Uterus (tissue), 4 donors: ENCODE data around the gene DUSP9. TPM values are rescaled to one million over a fixed set of nuclear protein-coding genes. Genes with fewer than 3 reads are reported as not detected.

Experiments used
- DNase-seq, 2 donors: peaks; one replicate each; pipeline ENCODE4 v3.0.0-alpha.2; 2019 to 2020
- H3K27ac ChIP-seq, 2 donors: fragments of 200-600 bp; sonication (generic); 1 replicate in 1 of 2; 2 replicates in 1 of 2; pipeline ENCODE4 v1.5.1; 2016 to 2018
- H3K27me3 ChIP-seq, 2 donors: fragments of 200-600 bp; sonication (generic); one replicate each; pipeline ENCODE4 v1.5.1; 2018 to 2019; ENCODE audit warnings: control low read depth in 1 of 2
- H3K36me3 ChIP-seq, 2 donors: fragments of 200-600 bp; sonication (generic); one replicate each; pipeline ENCODE4 v1.5.1; 2019; ENCODE audit warnings: control low read depth in 1 of 2
- H3K4me1 ChIP-seq, 2 donors: fragments of 200-600 bp; sonication (generic); one replicate each; pipeline ENCODE4 v1.5.1; 2018 to 2019; ENCODE audit warnings: control low read depth in 1 of 2
- H3K4me3 ChIP-seq, 2 donors: fragments of 200-600 bp; sonication (generic); 1 replicate in 1 of 2; 2 replicates in 1 of 2; pipeline ENCODE4 v1.5.1; 2018 to 2019; ENCODE audit warnings: mild to moderate bottlenecking in 1 of 2
- H3K9me3 ChIP-seq, 2 donors: fragments of 200-600 bp; sonication (generic); one replicate each; pipeline ENCODE4 v1.5.1; 2019; ENCODE audit warnings: control low read depth in 1 of 2
- POLR2A ChIP-seq, 2 donors: fragments of 450-650 bp; IDR thresholded peaks; one replicate each; pipeline ENCODE4 v1.6.1; 2016; ENCODE audit warnings: antibody characterized with exemption in 2 of 2, mild to moderate bottlenecking in 1 of 2, moderate library complexity in 1 of 2
- intact Hi-C: fragments of 100-400 bp; cut with DNase I; formaldehyde crosslinking; loops from one replicate; pipeline ENCODE4 v1.15.1; 2023; ENCODE audit warnings: low total_unique reads
- total RNA-seq, 4 donors: library from RNA; depleted of rRNA in 3 of 4; stranded (reverse); fragments of >200 nt in 3 of 4; gene quantifications; one replicate each; pipeline versions ENCODE4 v1.1.0 to v1.2.4, GENCODE V29; 2014 to 2023
- TF ChIP-seq, protein P1 (sequence below), 4 experiments: fragments of 200-600 bp in 2 of 4; fragments of 450-650 bp in 2 of 4; sonication (generic) in 2 of 4; IDR thresholded peaks; one replicate each; pipeline ENCODE4 v1.5.1; 2016 to 2019; ENCODE audit warnings: antibody characterized with exemption in 4 of 4, mild to moderate bottlenecking in 2 of 4, moderate library complexity in 1 of 4
- donor health status: DM: yes; HTN: yes; CAD: no.

The DUSP9 gene
- total RNA-seq, 4 donors from 2014 or later: 0.21 TPM; not detected in 3

DNA sequence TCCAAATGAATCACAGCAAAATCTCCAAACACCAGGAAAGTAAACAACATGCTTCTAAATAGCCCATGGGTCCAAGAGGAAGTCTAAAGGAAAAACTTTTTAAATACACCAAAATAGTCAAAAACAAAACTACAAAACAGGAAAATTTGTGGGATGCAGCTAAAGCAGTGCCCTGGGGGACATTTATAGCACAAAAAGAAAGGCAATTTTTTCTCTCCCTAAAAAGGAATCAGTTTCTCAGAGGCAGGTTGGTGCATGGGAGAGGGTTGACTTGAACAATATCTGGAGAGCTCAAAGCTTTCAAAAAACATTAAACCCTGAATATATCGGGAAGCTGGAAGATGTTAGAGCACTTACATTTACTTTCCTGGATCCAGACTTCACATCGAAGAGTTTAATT is 15.7 kb upstream of the DUSP9 start:
- H3K27me3 ChIP-seq: no peaks in the 10 kb centered on the region

DNA sequence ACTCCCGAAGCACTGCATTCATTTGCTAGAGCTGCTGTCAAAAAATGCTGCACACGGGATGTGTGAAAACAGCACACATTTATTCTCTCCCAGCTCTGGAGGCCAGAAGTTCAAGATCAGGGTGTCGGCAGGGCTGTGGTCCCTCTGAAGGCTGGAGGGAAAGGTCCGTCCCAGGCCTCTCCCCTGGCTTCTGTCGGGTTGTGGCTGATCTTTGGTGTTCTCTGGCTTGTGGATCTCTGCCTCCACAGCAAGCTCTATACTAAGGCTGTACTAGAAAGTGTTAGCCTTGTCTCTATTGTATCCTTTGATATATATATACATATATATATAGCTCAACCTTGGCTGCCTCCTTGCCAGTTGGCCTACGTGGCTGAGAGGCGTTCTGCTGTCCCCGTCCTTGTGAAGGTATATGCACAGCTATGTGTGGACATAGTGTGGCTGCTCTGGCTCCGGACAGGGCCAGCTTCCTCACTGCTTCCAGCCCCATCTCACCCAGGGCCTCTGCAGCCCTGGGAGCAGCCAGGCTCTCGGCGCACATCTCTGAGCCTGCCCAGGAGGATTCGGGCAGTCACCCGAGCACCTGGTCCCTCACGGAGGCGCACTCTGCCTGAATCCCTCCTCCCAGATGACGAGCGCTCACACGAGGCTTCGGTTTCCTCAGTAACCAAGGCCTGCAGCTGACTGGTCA is 15.0 kb upstream of the DUSP9 start:
- no peak overlapping the region for H3K27ac ChIP-seq
- peak in 1 of 2 donors; percentile 7 for DNase-seq
- no peaks in the 10 kb centered on the region for H3K4me1 ChIP-seq
- intact Hi-C loops: no loop called here
- no peak overlapping the region for H3K4me3 ChIP-seq
- H3K27me3 ChIP-seq: no peaks in the 10 kb centered on the region
- no peaks in the 10 kb centered on the region for H3K36me3 ChIP-seq
- TF ChIP-seq POLR2A (IDR thresholded peaks at IDR 0.05): no peak
- TF ChIP-seq, protein P1, sequence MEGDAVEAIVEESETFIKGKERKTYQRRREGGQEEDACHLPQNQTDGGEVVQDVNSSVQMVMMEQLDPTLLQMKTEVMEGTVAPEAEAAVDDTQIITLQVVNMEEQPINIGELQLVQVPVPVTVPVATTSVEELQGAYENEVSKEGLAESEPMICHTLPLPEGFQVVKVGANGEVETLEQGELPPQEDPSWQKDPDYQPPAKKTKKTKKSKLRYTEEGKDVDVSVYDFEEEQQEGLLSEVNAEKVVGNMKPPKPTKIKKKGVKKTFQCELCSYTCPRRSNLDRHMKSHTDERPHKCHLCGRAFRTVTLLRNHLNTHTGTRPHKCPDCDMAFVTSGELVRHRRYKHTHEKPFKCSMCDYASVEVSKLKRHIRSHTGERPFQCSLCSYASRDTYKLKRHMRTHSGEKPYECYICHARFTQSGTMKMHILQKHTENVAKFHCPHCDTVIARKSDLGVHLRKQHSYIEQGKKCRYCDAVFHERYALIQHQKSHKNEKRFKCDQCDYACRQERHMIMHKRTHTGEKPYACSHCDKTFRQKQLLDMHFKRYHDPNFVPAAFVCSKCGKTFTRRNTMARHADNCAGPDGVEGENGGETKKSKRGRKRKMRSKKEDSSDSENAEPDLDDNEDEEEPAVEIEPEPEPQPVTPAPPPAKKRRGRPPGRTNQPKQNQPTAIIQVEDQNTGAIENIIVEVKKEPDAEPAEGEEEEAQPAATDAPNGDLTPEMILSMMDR (IDR thresholded peaks at IDR 0.05): no peak
- H3K9me3 ChIP-seq: no peaks in the 10 kb centered on the region

More for the DNA sequence above, 15.7 kb upstream of the DUSP9 start:
- H3K36me3 ChIP-seq: no peaks in the 10 kb centered on the region
- intact Hi-C loops: no loop called here
- H3K4me3 ChIP-seq: no peak overlapping the region
- TF ChIP-seq, protein P1 (IDR thresholded peaks at IDR 0.05): no peak
- TF ChIP-seq POLR2A (IDR thresholded peaks at IDR 0.05): no peak
- H3K4me1 ChIP-seq: no peaks in the 10 kb centered on the region
- no peaks in the 10 kb centered on the region for H3K9me3 ChIP-seq
- H3K27ac ChIP-seq: no peak overlapping the region
- no peak for DNase-seq

DNA sequence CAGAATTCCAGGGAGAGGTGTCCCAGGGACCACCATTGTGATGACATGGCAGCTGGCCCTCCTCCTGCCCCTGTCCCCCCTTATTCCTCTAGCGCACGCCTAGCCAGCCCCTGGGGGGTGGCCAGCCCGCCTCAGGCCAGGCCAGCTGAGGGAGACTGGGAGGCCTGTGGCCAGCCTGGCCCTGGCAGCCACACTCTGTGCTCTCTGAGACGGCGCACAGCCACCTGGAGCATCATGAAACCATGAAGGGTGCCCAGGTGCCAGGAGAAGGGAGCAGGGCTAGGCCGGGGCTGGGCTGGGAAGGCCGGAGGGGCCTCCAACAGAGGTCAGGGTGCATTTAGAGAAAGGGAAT is 14.4 kb upstream of the DUSP9 start:
- DNase-seq: no peak
- no peaks in the 10 kb centered on the region for H3K36me3 ChIP-seq
- intact Hi-C loops: no loop called here
- H3K9me3 ChIP-seq: no peaks in the 10 kb centered on the region
- H3K4me1 ChIP-seq: no peaks in the 10 kb centered on the region
- TF ChIP-seq POLR2A (IDR thresholded peaks at IDR 0.05): no peak
- TF ChIP-seq, protein P1 (IDR thresholded peaks at IDR 0.05): no peak
- no peak overlapping the region for H3K4me3 ChIP-seq
- no peak overlapping the region for H3K27ac ChIP-seq
- H3K27me3 ChIP-seq: no peaks in the 10 kb centered on the region

DNA sequence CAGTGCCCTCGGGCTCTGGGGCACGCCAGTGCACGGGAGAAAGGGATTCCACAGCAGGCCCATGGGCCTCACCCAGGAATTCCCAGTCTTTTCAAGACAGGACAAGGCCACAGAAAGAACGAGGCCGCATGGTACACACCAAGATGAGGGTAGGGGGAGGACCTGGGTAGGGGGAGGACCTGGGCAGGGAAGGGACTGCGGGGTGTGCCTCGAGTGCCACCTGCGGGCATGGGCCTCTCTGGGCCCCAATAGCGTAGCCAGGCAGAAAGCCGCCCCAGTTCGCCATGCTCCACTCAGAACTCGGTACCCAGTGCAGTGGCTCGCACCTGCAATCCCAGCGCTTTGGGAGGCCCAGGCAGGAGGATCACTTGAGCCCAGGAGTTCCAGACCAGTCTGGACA is 14.0 kb upstream of the DUSP9 start:
- Histone ChIP-seq H3K4me1 (no peaks in the 10 kb centered on the region), H3K4me3 (no peak overlapping the region), H3K27ac (no peak overlapping the region), H3K9me3 (no peaks in the 10 kb centered on the region), H3K27me3 (no peaks in the 10 kb centered on the region), H3K36me3 (no peaks in the 10 kb centered on the region)
- TF ChIP-seq, protein P1 (IDR thresholded peaks at IDR 0.05): no peak
- no peak for TF ChIP-seq POLR2A (IDR thresholded peaks at IDR 0.05)
- peak in 1 of 2 donors; percentile 3 for DNase-seq
- intact Hi-C loops: no loop called here

DNA sequence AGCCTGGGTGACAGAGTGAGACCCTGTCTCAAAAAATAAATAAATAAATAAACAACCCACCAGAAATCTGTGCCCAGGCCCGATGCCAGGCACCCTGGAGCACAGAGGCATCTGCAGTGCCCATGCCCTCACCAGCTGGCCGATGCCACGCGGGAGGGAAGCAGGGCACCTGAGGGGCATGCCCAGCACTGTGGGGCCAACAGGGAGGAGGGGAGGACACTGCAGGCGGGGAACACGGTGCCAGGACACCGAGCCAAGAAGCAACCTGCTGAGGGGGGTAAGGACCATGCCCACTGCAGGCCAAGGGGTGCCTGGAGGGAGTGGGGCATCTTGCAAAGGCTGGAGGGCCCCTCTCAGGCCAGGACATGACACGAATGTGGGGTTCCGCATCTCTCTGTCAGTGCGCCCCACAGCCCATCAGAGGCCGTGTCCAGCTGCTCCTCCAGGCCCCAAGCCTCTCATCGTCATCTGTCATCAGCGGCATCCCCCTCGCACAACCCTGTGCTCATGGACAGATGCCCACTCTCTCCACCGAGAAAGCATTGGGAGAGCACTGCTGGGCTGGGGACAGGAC is 13.3 kb upstream of the DUSP9 start:
- H3K4me1 ChIP-seq: no peaks in the 10 kb centered on the region
- no peaks in the 10 kb centered on the region for H3K27me3 ChIP-seq
- no peak overlapping the region for H3K4me3 ChIP-seq
- H3K9me3 ChIP-seq: no peaks in the 10 kb centered on the region
- DNase-seq: peak in 1 of 2 donors; percentile 4
- TF ChIP-seq POLR2A (IDR thresholded peaks at IDR 0.05): no peak
- TF ChIP-seq, protein P1 (IDR thresholded peaks at IDR 0.05): no peak
- no peak overlapping the region for H3K27ac ChIP-seq
- intact Hi-C loops: no loop called here
- H3K36me3 ChIP-seq: no peaks in the 10 kb centered on the region
